Tibial nerve (tissue), 4 donors: ENCODE measurements around the gene LTBP1. TPM values are rescaled to one million over a fixed set of nuclear protein-coding genes. Genes with fewer than 3 reads are reported as not detected.
A peak's percentile ranks its signal among the peaks of the same experiment; 100 is the strongest.

ENCODE experiments used
- DNase-seq, 2 donors: peaks; one replicate each; pipeline ENCODE4 v3.0.0-alpha.2; 2019; ENCODE audit warnings: low spot score in 2 of 2
- H3K27ac ChIP-seq, 4 donors: fragments of 200-600 bp; sonication (generic) in 3 of 4; one replicate each; pipeline ENCODE4 v1.5.1; 2017 to 2019; ENCODE audit warnings: mild to moderate bottlenecking in 1 of 4
- H3K27me3 ChIP-seq, 2 donors: fragments of 200-600 bp; sonication (generic) in 1 of 2; one replicate each; pipeline versions ENCODE4 v1.5.1 to v1.6.0; 2017 to 2019
- H3K36me3 ChIP-seq, 3 donors: fragments of 200-600 bp; sonication (generic); one replicate each; pipeline ENCODE4 v1.5.1; 2018 to 2019
- H3K4me1 ChIP-seq, 4 donors: fragments of 200-600 bp; sonication (generic) in 3 of 4; one replicate each; pipeline ENCODE4 v1.5.1; 2017 to 2019
- H3K4me3 ChIP-seq, 4 donors: fragments of 200-600 bp; sonication (generic) in 3 of 4; one replicate each; pipeline ENCODE4 v1.5.1; 2017 to 2019; ENCODE audit warnings: mild to moderate bottlenecking in 1 of 4, moderate library complexity in 1 of 4
- H3K9me3 ChIP-seq, 4 donors: fragments of 200-600 bp; sonication (generic) in 3 of 4; one replicate each; pipeline ENCODE4 v1.5.1; 2017 to 2019
- CTCF ChIP-seq, 5 experiments: fragments of 200-600 bp in 3 of 5; fragments of 450-650 bp in 2 of 5; sonication (generic) in 3 of 5; IDR thresholded peaks; one replicate each; pipeline ENCODE4 v1.5.1; 2016 to 2019; ENCODE audit warnings: antibody characterized with exemption in 5 of 5, mild to moderate bottlenecking in 3 of 5, moderate library complexity in 2 of 5
- EP300 ChIP-seq, 2 donors: sonication (generic); formaldehyde crosslinking; IDR thresholded peaks; one replicate each; pipeline ENCODE4 v1.6.1; 2017; ENCODE audit warnings: antibody characterized with exemption in 2 of 2, mild to moderate bottlenecking in 1 of 2
- POLR2A ChIP-seq, 2 donors: fragments of 450-650 bp; IDR thresholded peaks; one replicate each; pipeline ENCODE4 v1.6.1; 2017; ENCODE audit warnings: antibody characterized with exemption in 2 of 2, mild to moderate bottlenecking in 2 of 2, moderate library complexity in 2 of 2
- WGBS, 2 donors: methylation state at CpG; one replicate each; pipeline ENCODE4 v1.1.5; 2018; 5-methylcytosine and 5-hydroxymethylcytosine counted together
- total RNA-seq, 4 donors: library from RNA; depleted of rRNA; stranded (reverse); fragments of >200 nt; gene quantifications; one replicate each; pipeline ENCODE4 v1.1.0, GENCODE V29; 2016

LTBP1 gene
- total RNA-seq, 4 donors from 2014 or later = 29.4 to 89.8 (median 50.6) TPM

GRCh38 chr2:32947076-32947483, 327 bp downstream of the LTBP1 start:
- no peak for DNase-seq
- H3K4me3 ChIP-seq = peak overlapping the region; percentile 54 to 94 (median 60)
- TF ChIP-seq EP300 (IDR thresholded peaks at IDR 0.05) = no peak
- no peak for TF ChIP-seq POLR2A (IDR thresholded peaks at IDR 0.05)
- no peak for TF ChIP-seq CTCF (IDR thresholded peaks at IDR 0.05)
- H3K27me3 ChIP-seq = no peaks in the 10 kb centered on the region
- WGBS, 2 donors = 0% methylated on average over 2 to 29 of the region's 52 CpGs
- peak overlapping the region; percentile 71 to 89 (median 77) for H3K27ac ChIP-seq
- H3K36me3 ChIP-seq = no peaks in the 10 kb centered on the region
- peaks cover 0 to 14% (median 3%) of the 10 kb centered on the region in 4 donors for H3K4me1 ChIP-seq
- no peaks in the 10 kb centered on the region for H3K9me3 ChIP-seq

- peak overlapping the region; percentile 71 to 89 (median 77) for H3K27ac ChIP-seq
- H3K4me1 ChIP-seq = peaks cover 0 to 14% (median 3%) of the 10 kb centered on the region in 4 donors
- H3K27me3 ChIP-seq = no peaks in the 10 kb centered on the region
- no peak for DNase-seq
- H3K9me3 ChIP-seq = no peaks in the 10 kb centered on the region
- TF ChIP-seq POLR2A (IDR thresholded peaks at IDR 0.05) = no peak
- TF ChIP-seq EP300 (IDR thresholded peaks at IDR 0.05) = peak in 1 of 2 donors; percentile 49
- peak overlapping the region; percentile 54 to 94 (median 60) for H3K4me3 ChIP-seq
- no peaks in the 10 kb centered on the region for H3K36me3 ChIP-seq
- WGBS, 2 donors = 2 to 3% methylated on average over 8 to 42 of the region's 75 CpGs
Observed at GRCh38 chr2:32947484-32948143, 861 bp downstream of the LTBP1 start.

- Histone ChIP-seq H3K36me3 (no peaks in the 10 kb centered on the region), H3K4me1 (peaks cover 0 to 14% (median 3%) of the 10 kb centered on the region in 4 donors), H3K9me3 (no peaks in the 10 kb centered on the region), H3K4me3 (peak overlapping the region in 3 of 4 donors; percentile 54 to 94 (median 59)), H3K27me3 (no peaks in the 10 kb centered on the region), H3K27ac (peak overlapping the region in 1 of 4 donors; percentile 89)
- no peak for TF ChIP-seq EP300 (IDR thresholded peaks at IDR 0.05)
- no peak for TF ChIP-seq POLR2A (IDR thresholded peaks at IDR 0.05)
- TF ChIP-seq CTCF (IDR thresholded peaks at IDR 0.05) = no peak
- WGBS, 2 donors = 72 to 73% methylated on average over 3 of the region's 3 CpGs
- DNase-seq = no peak
Observed at GRCh38 chr2:32948266-32948665, 1.5 kb downstream of the LTBP1 start.

- Histone ChIP-seq H3K27ac (no peak overlapping the region), H3K27me3 (no peaks in the 10 kb centered on the region), H3K4me1 (peaks cover 0 to 14% (median 3%) of the 10 kb centered on the region in 4 donors), H3K36me3 (no peaks in the 10 kb centered on the region), H3K4me3 (no peak overlapping the region), H3K9me3 (no peaks in the 10 kb centered on the region)
- WGBS, 2 donors = 95 to 99% methylated on average over 3 of the region's 3 CpGs
- no peak for DNase-seq
- no peak for TF ChIP-seq CTCF (IDR thresholded peaks at IDR 0.05)
- no peak for TF ChIP-seq EP300 (IDR thresholded peaks at IDR 0.05)
- no peak for TF ChIP-seq POLR2A (IDR thresholded peaks at IDR 0.05)
Observed at GRCh38 chr2:32949260-32949659, 2.5 kb downstream of the LTBP1 start.

- TF ChIP-seq EP300 (IDR thresholded peaks at IDR 0.05) (no peak), CTCF (IDR thresholded peaks at IDR 0.05) (no peak), POLR2A (IDR thresholded peaks at IDR 0.05) (no peak)
- 79 to 81% methylated on average over 4 of the region's 4 CpGs for WGBS, 2 donors
- DNase-seq = no peak
- Histone ChIP-seq H3K9me3 (no peaks in the 10 kb centered on the region), H3K27ac (no peak overlapping the region), H3K36me3 (no peaks in the 10 kb centered on the region), H3K4me1 (peaks cover 0 to 8% (median 3%) of the 10 kb centered on the region in 4 donors), H3K27me3 (no peaks in the 10 kb centered on the region), H3K4me3 (no peak overlapping the region)
Observed at GRCh38 chr2:32951672-32952071, 4.9 kb downstream of the LTBP1 start.
